Uterus (tissue), 4 donors: ENCODE data around the gene APOL5. TPM values are rescaled to one million over a fixed set of nuclear protein-coding genes. Genes with fewer than 3 reads are reported as not detected.
"Not testable (repeated sequence)": the region's sequence is repeated elsewhere in the genome, so short reads cannot be mapped to it uniquely, and the experiment has no call there.

Experiments
- DNase-seq, 2 donors: peaks; one replicate each; pipeline ENCODE4 v3.0.0-alpha.2; 2019 to 2020
- H3K27ac ChIP-seq, 2 donors: fragments of 200-600 bp; sonication (generic); 1 replicate in 1 of 2; 2 replicates in 1 of 2; pipeline ENCODE4 v1.5.1; 2016 to 2018
- H3K27me3 ChIP-seq, 2 donors: fragments of 200-600 bp; sonication (generic); one replicate each; pipeline ENCODE4 v1.5.1; 2018 to 2019; ENCODE audit warnings: control low read depth in 1 of 2
- H3K36me3 ChIP-seq, 2 donors: fragments of 200-600 bp; sonication (generic); one replicate each; pipeline ENCODE4 v1.5.1; 2019; ENCODE audit warnings: control low read depth in 1 of 2
- H3K4me1 ChIP-seq, 2 donors: fragments of 200-600 bp; sonication (generic); one replicate each; pipeline ENCODE4 v1.5.1; 2018 to 2019; ENCODE audit warnings: control low read depth in 1 of 2
- H3K4me3 ChIP-seq, 2 donors: fragments of 200-600 bp; sonication (generic); 1 replicate in 1 of 2; 2 replicates in 1 of 2; pipeline ENCODE4 v1.5.1; 2018 to 2019; ENCODE audit warnings: mild to moderate bottlenecking in 1 of 2
- H3K9me3 ChIP-seq, 2 donors: fragments of 200-600 bp; sonication (generic); one replicate each; pipeline ENCODE4 v1.5.1; 2019; ENCODE audit warnings: control low read depth in 1 of 2
- CTCF ChIP-seq, 4 experiments: fragments of 200-600 bp in 2 of 4; fragments of 450-650 bp in 2 of 4; sonication (generic) in 2 of 4; IDR thresholded peaks; one replicate each; pipeline ENCODE4 v1.5.1; 2016 to 2019; ENCODE audit warnings: antibody characterized with exemption in 4 of 4, mild to moderate bottlenecking in 2 of 4, moderate library complexity in 1 of 4
- POLR2A ChIP-seq, 2 donors: fragments of 450-650 bp; IDR thresholded peaks; one replicate each; pipeline ENCODE4 v1.6.1; 2016; ENCODE audit warnings: antibody characterized with exemption in 2 of 2, mild to moderate bottlenecking in 1 of 2, moderate library complexity in 1 of 2
- intact Hi-C: fragments of 100-400 bp; cut with DNase I; formaldehyde crosslinking; loops from one replicate; pipeline ENCODE4 v1.15.1; 2023; ENCODE audit warnings: low total_unique reads
- total RNA-seq, 4 donors: library from RNA; depleted of rRNA in 3 of 4; stranded (reverse); fragments of >200 nt in 3 of 4; gene quantifications; one replicate each; pipeline versions ENCODE4 v1.1.0 to v1.2.4, GENCODE V29; 2014 to 2023
- donor health status: DM: yes; HTN: yes; CAD: no.

The APOL5 gene
- total RNA-seq = not detected

- intact Hi-C loops = no loop called here
- DNase-seq = no peak
- no peaks in the 10 kb centered on the region for H3K27me3 ChIP-seq
- H3K27ac ChIP-seq = no peak within 1 kb of the TSS
- no peak for TF ChIP-seq POLR2A (IDR thresholded peaks at IDR 0.05)
- TF ChIP-seq CTCF (IDR thresholded peaks at IDR 0.05) = no peak
- H3K36me3 ChIP-seq = no peaks in the 10 kb centered on the region
- H3K9me3 ChIP-seq = no peaks in the 10 kb centered on the region
- no peaks in the 10 kb centered on the region for H3K4me1 ChIP-seq
- no peak within 1 kb of the TSS for H3K4me3 ChIP-seq
Measured at GRCh38 chr22:35717572-35717971, at the start of gene APOL5. APOL5 (plus strand) TSS chr22:35717872; CDS start chr22:35717872, 0 bp downstream.

- Histone ChIP-seq H3K4me3 (no peak overlapping the region), H3K36me3 (no peaks in the 10 kb centered on the region), H3K27ac (no peak overlapping the region), H3K27me3 (no peaks in the 10 kb centered on the region), H3K9me3 (no peaks in the 10 kb centered on the region), H3K4me1 (no peaks in the 10 kb centered on the region)
- intact Hi-C loops = no loop called here
- TF ChIP-seq CTCF (IDR thresholded peaks at IDR 0.05) = no peak
- no peak for TF ChIP-seq POLR2A (IDR thresholded peaks at IDR 0.05)
- DNase-seq = no peak
Measured at GRCh38 chr22:35674335-35674734, 43.3 kb upstream of the APOL5 start.

GRCh38 chr22:35676065-35676464 lies 41.6 kb upstream of the APOL5 start:
- H3K27me3 ChIP-seq, H3K36me3 ChIP-seq, H3K27ac ChIP-seq, H3K4me1 ChIP-seq, DNase-seq, H3K9me3 ChIP-seq, H3K4me3 ChIP-seq, intact Hi-C loops: not testable (repeated sequence)

- no peak overlapping the region for H3K4me3 ChIP-seq
- DNase-seq = no peak
- intact Hi-C loops = no loop called here
- no peaks in the 10 kb centered on the region for H3K27me3 ChIP-seq
- H3K36me3 ChIP-seq = no peaks in the 10 kb centered on the region
- H3K27ac ChIP-seq = no peak overlapping the region
- no peaks in the 10 kb centered on the region for H3K4me1 ChIP-seq
- no peaks in the 10 kb centered on the region for H3K9me3 ChIP-seq
- no peak for TF ChIP-seq POLR2A (IDR thresholded peaks at IDR 0.05)
- no peak for TF ChIP-seq CTCF (IDR thresholded peaks at IDR 0.05)
Measured at GRCh38 chr22:35677460-35678187, 40.0 kb upstream of the APOL5 start.

GRCh38 chr22:35678836-35679235 lies 38.8 kb upstream of the APOL5 start:
- no peaks in the 10 kb centered on the region for H3K27me3 ChIP-seq
- H3K9me3 ChIP-seq = no peaks in the 10 kb centered on the region
- intact Hi-C loops = no loop called here
- no peak overlapping the region for H3K4me3 ChIP-seq
- no peaks in the 10 kb centered on the region for H3K4me1 ChIP-seq
- DNase-seq = no peak
- H3K36me3 ChIP-seq = no peaks in the 10 kb centered on the region
- no peak overlapping the region for H3K27ac ChIP-seq
- no peak for TF ChIP-seq POLR2A (IDR thresholded peaks at IDR 0.05)
- no peak for TF ChIP-seq CTCF (IDR thresholded peaks at IDR 0.05)

GRCh38 chr22:35679492-35679891 lies 38.2 kb upstream of the APOL5 start:
- H3K27ac ChIP-seq, H3K27me3 ChIP-seq, H3K4me3 ChIP-seq, intact Hi-C loops, H3K4me1 ChIP-seq, H3K9me3 ChIP-seq, DNase-seq, H3K36me3 ChIP-seq: not testable (repeated sequence)
